GM21390 (cell line): ENCODE results near the gene HIVEP3.

Experiments used
- ATAC-seq: cut with Tn5 transposase; IDR thresholded peaks from one replicate; pipeline ENCODE4 v1.9.1; 2021; ENCODE audit not compliant: unreplicated experiment

The HIVEP3 gene

DNA sequence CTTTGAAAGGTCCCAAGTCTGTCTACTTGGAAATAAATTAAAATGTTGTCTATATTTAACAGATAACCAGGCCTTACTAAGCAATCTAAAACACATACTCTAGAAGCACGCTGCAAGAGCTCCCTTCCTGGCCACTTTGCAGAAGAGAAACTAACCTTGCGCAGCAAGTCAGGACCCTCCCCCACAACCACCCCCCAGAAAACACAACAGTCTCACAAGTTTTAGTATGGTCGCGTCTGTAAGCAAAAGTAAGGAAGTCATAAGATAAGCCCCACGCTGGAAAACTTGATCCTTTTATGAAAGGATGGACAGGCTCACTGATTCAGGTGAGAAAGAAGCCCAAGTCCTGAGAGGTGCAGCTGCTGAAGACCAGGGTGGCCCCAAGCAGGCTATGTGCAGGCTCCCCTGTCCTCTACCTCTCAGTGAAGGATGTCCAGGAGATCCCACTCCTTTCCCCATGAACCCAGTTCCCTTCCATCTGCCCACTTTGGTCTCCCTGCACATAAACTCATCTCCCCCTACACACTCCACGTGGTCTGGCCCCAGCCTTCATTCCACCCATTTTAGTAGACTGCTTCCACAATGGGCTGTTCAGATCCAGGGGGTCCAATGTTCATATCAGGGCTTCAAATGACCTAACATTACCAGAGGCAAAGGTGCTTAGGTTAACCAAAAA is 23.8 kb downstream of the HIVEP3 start:
- no peak for ATAC-seq

DNA sequence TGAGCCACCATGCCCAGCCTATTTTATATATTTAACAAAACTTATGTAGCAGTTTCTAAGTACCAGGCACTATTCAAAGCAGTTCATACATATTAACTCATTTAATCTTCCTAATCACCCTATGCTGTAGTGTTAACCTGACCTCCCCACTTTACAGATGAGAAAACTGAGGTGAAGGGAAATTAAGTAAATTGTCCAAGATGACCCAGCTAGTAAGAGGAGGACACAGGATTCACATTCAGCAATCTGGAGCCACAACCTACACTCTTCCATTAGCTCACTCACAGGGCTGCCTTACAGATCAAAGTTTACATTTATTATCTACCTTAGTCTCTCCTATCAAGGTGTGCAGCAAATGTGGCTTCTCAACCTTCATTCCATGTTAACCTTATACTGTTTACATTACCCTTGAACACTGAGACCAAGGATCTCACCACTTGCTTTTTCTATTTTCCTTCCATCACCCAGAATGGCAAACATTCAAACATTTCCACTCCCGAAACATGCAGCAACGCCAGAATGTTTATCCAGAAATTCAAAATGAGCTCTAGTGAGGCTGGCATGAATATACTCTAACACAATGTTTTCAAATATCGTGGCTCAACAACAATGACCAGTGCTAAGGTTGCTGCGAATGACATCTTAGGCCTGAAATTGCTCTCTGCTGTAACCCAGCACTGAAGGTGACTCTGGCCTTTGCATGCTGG is 24.5 kb downstream of the HIVEP3 start:
- no peak for ATAC-seq

DNA sequence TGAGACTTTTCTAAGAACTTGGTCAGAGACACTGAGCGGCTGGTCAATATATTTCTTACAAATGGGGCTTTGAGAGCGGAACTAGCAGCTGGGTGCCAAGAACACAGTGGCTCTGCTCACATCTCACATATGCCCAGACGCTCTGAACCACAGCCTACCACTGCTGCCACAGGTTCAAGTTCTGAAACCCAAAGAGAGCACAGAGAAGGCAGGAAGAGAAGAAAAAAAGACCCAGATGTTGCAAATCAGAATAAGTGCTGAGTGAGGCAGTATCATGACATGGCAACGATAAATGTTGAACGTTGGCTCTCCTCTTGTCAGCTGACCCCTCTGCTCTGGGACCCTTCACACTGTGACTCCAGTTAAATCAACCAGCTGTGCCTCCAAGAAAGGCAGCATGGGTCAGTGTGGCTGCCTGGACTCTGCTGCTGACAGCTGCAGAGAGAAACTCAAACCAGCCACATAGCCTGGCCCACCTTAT is 26.4 kb downstream of the HIVEP3 start:
- ATAC-seq, result no peak

DNA sequence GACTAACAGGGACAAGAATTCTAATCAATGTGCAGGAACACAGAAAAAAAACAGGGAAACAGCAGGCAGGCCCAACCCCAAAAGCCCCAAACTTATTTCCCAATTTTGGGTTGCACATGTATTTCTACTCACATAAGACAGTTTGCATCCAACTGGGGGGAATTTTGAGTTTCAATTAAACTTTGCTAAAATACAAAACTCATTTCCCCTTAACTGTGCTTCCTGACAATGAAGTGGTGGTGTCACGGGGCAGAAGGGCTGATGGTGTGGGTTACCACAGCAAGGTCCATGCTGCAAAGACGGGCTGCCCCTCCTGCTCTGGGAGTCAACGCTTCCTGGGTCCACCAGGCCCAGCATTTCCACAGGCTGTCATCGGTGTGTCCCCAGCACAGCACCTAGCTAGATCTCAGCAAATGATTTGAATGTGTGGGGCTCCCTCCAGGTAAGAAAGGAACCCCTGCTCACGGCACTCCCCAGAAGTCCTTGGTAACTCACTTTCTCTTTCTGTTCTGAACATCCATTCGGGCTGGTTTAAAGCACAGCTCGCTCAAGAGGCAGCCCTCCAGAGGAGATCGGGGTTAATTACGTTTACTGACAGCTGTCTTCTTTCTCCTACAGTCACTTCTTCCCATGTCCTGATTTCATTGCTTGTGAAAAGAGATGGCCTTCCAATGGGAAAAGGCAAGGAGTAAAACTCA is 27.4 kb downstream of the HIVEP3 start:
- peak; percentile 85 for ATAC-seq

DNA sequence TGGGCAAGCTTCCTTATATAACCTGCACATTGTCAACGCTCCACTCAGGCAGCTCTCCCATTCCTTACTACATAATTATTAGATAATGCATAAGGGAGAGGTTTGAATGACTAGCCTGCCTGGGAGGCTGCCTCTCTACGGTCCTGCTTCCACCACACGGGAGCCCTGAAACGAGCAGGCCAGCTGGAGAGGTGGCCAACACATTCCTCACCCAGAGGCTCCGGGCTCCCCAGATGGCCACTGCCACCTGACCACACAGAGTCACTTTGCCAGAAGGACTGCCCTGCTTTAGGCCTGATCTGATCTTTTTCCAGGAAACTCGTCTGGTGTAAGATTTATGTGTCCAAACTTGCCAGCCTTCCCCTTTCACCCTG is 27.9 kb downstream of the HIVEP3 start:
- no peak for ATAC-seq

DNA sequence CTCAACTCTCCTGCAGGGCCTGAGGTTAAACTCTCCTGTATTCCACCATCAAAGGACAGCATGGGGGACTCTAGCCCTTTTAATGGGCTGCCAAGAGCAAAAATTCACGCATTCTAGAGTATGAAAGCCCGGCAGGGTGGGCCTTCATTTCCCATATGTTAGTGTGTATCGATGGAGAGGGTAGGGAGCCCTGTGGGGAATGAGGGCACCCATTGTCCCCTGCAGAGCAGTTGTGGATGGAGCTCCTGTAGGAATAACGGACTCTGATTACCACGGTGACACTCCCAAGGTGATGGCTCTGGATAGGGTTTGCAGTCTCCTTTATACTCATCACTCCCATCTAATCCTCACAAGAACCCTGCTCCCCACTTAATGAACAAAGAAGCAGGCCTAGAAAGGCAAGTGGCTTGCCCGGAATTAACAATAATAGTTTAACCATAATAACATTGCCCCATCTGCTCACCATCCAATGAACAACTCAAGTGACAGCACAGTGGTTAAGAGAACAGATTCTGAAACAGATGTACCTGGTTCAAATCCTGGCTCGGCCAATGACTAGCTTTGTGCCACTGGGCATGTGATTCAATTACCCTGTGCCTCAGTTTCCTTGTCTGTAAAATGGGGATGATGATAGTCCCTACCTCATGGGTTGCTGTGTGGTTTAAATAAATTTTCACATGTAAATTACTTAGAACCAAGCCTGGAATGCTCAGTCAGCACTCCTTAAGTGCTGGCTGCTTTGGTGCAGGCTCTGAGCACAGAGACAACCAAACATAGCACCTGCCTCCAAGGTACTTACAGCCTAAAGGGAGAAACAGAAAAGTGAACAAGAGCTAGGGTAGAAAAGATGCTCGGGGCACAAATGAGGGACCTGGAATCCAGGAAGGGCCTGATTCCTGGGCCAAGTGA is 29.0 kb downstream of the HIVEP3 start:
- no peak for ATAC-seq

DNA sequence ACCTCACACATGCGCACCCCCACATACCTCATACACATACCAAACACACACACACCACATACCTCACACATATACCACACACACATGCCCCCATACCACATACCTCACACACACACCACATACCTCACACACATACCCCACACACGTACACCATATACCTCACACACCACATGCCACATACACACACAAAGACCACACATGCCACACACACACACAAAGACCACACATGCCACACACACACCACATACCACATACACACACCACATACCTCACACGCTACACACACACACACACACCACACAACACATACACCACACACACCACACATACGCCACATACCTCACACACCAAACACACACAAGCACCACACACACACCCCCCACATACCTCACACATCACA is 30.0 kb downstream of the HIVEP3 start:
- no peak for ATAC-seq

DNA sequence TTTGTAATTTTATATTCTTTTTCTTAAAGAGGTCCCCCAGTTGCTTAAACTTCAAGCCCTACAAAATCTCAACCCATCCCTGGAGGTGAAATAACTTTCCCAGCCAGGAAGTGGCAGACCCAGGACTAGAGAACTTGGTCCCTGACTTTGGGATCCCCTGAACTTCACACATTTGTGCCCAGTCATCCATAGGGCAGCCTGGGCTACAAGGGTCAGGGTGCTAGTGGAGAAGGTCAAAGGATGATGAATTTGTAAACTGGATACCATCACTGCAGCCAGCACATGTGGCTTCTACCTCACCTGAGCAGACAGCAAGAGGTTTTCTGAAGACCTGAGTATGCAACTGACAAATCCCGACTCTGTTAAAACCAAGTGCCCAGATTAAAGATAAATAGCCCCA is 31.4 kb downstream of the HIVEP3 start:
- ATAC-seq, result no peak

DNA sequence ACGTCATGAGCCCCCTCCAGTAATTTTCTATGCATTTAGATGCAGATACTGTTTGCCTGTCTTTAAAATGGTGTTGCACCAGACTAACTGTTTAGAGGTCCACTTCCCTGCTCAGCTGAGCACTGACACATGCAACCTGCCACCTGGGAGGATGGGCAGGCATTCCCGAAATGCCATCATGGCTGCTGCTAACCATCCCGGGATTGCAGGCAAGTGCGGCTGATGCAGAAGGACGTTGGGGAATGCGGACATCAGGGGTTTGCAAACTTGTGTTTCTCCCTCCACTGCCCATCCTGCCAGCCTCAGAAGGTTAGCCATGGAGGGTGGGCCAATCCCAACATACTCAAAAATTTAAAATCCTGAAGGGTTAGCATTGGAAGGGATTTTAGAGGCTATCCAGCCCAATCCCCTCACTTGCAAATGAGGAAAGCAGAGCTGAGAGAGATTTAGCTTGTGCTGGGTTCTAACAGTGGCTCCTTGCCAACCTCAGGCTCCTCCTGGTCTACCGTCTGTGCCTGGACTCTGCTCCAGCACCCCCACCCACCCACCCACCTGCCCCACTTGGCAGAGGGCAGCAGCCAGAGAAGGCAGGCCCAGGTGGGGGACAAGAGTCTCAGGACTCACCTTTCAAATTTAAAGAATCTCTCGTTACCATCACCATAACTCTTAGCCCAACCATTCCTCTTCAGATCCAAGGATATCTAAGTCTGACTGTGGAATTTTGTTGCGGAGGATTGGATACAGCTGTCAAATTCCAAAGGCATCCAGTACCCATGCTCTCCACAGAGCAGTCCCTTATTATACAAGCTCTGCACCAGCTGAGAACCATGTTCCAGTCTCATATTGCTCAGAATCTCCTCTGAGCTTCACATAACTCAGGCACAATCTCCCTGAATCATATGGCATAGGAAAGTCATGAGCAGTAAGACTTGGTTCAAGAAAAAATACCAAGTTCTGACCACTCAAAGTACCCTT is 34.2 kb downstream of the HIVEP3 start:
- ATAC-seq, result no peak

DNA sequence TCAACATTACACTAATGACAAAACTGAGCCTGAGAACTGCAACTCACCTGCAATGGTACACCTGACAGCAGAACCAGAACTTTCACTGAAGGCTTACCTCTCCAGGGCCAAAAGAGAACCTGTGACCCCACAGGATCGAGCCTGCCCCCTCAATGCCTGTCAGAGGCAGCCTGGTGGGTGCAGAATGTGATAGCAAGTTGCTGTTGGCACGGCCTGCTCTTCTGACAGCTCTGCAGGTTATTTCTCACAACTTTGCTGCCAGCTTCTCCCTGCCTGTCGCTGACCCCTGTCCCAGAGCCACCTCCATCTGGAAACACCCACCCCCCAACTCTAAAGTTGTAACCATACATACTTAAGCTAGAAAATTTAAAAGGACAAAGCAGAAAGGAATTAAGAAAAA is 35.2 kb downstream of the HIVEP3 start:
- no peak for ATAC-seq

DNA sequence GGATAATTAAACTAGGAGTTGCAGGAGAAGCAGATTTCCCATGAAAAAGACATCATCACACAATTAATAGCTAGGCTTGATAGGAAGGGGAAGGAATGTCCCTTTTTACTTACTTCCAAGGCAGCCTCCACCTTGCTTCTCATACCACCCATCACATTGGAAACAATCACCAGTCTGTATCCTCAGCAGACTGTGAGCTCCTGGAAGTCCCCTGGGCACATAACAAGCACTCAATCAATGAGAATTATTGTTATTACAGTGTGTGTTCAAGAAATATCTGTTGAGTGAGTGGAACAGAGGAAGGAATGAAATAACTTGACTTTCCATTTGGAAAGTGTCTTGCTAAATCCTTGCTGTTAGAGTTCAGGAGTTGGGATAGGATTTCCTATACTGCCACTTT is 36.2 kb downstream of the HIVEP3 start:
- ATAC-seq, result no peak

DNA sequence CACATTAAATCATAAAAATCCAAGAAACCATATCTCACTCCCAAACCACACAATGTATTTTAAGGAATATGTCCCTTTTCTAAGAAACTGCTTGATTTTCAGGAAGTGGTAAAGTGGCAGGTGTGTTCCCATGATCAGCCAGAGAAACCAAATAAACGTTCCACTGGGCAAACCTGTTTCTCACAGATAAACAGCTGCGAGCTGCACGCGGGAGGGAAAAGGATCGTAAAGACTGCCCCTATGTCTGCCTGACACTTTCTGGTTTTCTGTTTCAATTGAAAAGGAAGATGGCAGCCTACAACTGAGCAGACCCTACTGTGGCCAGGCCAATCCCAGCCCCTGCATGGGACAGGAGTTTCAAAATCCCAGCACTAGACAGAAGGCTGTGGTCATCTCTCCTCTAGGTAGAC is 36.6 kb downstream of the HIVEP3 start:
- ATAC-seq, result no peak

DNA sequence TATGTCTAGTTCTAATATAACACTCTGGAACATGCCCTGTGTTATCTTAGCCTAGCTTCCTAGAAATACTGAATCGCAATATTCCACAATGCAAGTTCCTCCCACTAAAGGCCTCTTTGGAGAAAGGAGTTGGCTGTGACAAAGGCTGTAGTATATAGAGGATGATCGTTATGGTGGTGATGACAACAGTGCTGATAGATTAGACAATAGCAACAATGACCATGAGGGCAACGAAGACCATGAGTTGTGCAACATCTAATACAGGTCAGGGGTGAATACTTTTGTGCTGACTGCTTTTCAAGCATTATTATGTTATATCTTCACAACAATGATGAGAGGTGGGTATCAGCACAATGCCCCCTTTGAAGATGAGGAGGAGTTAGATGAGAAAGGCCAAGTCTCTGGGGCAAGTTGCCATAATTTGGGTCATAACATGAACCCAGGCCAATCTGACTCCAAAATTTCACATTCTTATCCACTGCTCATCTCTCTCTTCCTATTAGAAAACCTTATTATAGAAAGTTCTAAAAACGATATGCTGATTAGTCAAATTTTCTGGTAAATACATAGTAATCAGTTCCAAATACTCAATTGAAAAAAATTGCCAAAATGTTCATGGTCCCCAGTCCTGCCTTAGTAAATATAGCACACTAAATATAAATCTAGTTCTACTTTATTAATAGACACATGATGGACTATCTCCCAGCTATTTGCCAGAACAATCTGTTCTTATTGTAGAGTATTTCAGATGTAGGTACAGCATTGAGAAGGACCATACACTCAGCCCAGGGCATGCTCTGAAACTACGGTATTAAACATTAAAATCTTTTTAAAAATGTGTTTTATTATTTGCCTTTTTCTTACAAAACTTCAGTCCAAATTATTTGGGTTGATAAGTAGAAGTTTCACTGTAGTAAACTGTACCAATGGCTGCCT is 37.5 kb downstream of the HIVEP3 start:
- ATAC-seq, result no peak

DNA sequence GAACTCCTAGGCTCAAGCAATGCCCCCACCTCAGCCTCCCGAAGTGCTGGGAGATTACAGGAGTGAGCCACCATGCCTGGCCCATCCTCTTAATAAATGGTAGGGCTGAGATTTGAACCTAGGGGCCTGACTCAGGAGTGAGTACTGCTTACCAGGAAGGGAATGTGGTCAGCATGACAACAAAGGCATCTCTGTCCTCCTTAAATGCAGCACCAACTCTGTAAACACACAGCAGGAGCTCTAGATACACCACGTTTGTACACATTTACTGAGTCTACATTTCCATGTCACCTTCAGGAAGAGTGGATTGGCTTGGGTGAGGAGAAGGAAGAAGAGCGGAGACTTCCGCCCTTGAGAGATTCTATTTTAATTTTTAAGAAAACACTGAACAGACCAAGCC is 38.5 kb downstream of the HIVEP3 start:
- no peak for ATAC-seq

DNA sequence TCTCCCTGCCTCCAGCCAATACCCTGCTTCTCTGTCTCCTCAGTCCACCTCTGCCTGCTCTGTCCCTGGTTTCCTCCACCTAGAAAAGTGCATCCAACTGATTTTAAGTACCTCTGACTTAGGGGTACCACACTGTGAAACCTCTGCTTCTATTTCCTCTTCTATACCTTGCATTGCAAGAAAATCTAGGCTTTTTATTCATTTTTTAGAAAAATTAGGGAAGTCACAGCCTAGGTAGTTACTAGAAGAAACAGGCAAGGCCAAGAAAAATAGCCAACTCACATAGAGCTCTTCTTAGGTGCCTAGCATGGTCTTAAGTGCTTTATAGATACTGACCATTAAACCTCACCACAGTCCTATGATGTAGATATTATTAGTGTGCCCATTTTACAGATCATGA is 39.1 kb downstream of the HIVEP3 start:
- no peak for ATAC-seq

DNA sequence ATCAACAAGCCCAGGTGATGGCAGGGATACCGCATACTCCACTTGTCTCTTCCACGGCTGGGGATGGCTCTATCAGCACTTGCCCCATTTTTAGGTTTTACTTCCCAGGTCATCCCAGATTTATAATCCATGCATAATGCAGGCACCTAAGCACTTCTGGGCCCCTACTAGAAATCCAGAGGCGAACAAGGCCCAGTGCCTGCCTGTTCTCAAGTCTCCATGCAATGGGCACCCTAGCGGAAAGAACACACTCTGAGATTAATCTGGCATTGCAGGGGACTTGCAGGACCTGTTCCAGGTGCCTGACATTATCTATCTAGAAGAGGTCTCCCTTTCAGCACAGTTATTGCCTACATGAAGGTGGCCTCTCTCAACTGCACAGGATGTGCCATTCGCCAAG is 39.8 kb downstream of the HIVEP3 start:
- no peak for ATAC-seq

DNA sequence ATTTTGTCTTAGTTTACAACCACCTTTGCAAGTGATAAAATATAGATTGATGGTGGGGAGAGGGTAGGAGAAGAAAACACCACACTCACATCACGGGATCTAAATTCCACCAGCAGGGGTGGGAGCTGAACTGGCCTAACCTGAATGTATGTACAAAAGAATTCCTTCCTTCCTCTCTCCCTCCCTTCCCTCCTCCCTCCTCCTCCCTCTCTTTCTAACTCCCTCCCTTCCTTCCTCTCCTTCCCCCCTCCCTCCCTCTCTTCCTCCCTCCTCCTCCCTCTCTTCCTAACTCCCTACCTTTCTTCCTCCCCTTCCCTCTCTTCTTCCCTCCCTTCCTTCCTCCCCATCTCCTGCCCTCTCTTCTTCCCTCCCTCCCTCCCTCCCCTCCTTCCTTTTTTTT is 40.2 kb downstream of the HIVEP3 start:
- ATAC-seq, result no peak

DNA sequence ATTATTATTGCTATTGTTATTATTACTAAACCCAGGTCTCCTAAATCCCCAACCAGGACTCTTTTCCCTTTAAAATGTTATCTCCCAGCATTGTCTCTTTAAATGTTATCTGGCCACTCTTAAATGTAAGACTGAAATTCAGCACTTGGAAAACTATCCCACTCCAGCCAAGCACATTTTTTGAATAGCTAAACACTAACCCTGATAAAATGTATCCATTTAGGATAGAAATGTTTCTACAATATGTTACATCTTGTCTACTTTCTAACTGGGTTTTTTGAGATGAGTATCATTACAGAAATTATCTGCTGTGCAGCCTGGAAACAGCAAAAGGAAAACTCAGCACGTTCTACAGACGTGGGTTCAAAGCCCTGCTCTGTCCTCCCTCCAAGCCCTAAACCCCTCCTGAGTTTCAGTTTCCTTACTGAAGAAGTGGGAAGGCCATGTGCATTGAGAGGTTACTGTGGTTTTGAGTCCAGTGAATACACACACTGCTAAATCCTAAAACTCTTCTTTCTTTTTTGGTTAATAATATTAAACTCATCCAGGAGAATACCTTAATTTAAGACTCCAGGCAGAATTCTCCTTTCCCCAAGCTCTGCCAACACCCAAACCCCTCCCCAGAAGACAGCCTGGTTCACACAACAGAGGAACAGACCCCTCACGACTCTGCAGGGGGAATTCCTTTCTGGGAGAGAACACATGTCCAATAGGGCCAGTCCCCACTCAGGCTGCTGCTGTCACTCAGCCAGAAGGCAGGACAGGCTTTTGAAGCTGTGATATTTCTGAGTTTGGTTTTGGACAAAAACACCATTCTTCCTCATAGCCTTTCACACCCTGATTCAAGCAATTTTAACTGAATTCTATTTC is 41.9 kb downstream of the HIVEP3 start:
- no peak for ATAC-seq
